Neuron (in vitro differentiated cells): Measurements from ENCODE around the gene B3GALT2.

Experiments used
- H2AFZ ChIP-seq: one replicate; pipeline ENCODE4 v1.6.1; 2013; ENCODE audit warnings: low read depth, mild to moderate bottlenecking, inconsistent platforms, low read length, moderate library complexity
- H3K27me3 ChIP-seq: one replicate; pipeline ENCODE4 v1.6.1; 2013; ENCODE audit warnings: low read length; ENCODE audit not compliant: insufficient read depth
- H3K36me3 ChIP-seq: one replicate; pipeline ENCODE4 v1.6.1; 2013; ENCODE audit warnings: low read length; ENCODE audit not compliant: insufficient read depth
- H3K4me1 ChIP-seq: one replicate; pipeline ENCODE4 v1.6.1; 2013; ENCODE audit warnings: low read length; ENCODE audit not compliant: insufficient read depth
- H3K4me3 ChIP-seq: 2 replicates; pipeline ENCODE4 v1.5.1; 2013; ENCODE audit warnings: mild to moderate bottlenecking, low read length, moderate library complexity
- H3K9me3 ChIP-seq: one replicate; pipeline ENCODE4 v1.6.1; 2013; ENCODE audit warnings: low read length

B3GALT2 gene

DNA sequence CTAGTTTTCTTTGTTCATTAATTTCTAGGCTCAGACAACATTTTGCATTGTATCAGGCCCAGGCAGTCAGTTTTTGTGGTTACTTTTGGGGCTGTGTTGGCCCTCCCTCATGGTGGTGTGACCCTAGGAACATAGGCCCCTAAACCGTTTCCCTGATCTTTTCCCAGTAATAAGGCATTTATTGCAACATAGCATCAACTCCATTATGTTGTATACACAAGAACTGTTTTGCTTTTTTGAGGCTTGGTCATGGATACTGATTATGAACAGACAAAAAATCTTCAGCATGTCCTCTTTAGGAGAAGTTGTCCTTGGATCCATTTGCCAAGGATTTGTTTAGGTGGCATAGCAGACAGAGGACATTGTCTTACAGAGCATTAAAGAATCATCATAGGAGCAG lies 10.3 kb downstream of the B3GALT2 start:
- H3K4me1 ChIP-seq: peaks cover 2% of the 10 kb centered on the region
- peaks cover 10% of the 10 kb centered on the region for H3K9me3 ChIP-seq
- no peak overlapping the region for H2AFZ ChIP-seq
- H3K4me3 ChIP-seq: no peak overlapping the region
- no peaks in the 10 kb centered on the region for H3K27me3 ChIP-seq
- peaks cover 23% of the 10 kb centered on the region for H3K36me3 ChIP-seq

DNA sequence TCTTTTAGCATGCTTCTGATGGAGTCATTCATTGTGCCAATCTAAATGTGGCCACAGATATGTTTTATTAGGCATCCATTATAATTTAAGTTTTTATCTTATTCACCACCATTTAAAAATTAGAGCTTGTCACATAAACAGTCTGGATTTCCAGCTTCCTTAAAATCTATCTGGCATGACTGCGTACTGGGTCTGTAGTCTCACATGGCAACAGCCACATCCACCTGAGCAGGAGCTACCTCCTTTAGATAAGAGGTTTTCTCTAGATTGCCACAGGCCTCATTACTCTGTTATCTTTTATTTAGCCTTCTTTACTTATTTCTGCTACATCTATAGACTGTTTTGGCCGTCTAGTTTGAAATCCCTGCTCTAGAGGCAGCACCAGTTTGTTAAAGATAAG lies 29.1 kb downstream of the B3GALT2 start:
- Histone ChIP-seq H3K4me3 (no peak overlapping the region), H3K4me1 (no peaks in the 10 kb centered on the region), H3K36me3 (peaks cover 22% of the 10 kb centered on the region), H3K9me3 (no peaks in the 10 kb centered on the region), H2AFZ (no peak overlapping the region), H3K27me3 (no peaks in the 10 kb centered on the region)

DNA sequence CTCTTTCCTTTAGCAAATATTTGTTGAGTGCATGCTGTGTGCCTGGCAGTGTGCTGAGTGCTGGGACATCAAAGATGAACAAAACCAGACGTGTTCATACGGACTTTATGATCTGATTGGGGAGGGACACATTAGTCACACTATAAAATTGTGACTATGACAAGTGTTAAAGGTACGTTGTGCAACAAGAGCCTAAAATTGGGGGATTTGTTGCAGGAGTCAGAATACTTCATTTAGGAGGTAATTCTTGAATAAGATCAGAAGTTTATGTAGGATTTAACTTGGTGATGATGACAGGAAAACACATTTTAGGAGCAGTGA lies 29.6 kb downstream of the B3GALT2 start:
- Histone ChIP-seq H3K9me3 (no peaks in the 10 kb centered on the region), H3K36me3 (peaks cover 28% of the 10 kb centered on the region), H3K4me3 (no peak overlapping the region), H2AFZ (no peak overlapping the region), H3K4me1 (no peaks in the 10 kb centered on the region), H3K27me3 (no peaks in the 10 kb centered on the region)

DNA sequence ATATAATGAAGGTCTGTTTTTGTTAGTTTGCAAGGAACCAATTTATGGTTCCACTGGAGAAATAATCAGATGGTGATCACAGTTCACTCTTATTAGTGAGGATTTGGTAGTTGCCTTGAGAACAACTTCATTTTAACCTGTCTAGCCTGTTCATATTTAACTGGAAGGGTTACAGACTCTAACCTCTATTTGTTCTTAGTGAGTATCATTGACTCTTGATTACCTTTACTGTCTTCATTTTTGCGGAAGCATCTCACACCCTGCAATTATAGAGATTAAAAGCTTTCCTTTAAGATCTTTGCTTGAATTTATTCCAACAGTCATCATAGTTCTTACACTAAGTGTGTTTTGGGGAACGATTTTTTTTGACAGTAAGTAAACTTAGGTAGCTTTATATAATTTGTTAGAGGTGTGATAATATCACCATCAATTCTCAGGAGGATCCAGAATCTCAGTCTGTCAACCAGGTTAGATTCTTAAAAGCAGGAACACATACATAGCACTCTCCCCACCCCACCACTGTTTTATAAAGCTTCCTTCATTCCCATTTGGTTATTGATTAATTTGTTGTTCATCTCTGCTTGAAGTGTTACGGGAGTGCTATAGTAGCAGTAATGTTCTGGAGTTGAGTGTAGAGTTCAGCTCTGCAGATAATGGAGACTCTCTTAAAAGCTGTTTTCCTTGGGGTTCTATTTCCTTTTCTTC lies 30.1 kb downstream of the B3GALT2 start:
- H3K4me3 ChIP-seq: no peak overlapping the region
- H2AFZ ChIP-seq: no peak overlapping the region
- no peaks in the 10 kb centered on the region for H3K4me1 ChIP-seq
- peaks cover 32% of the 10 kb centered on the region for H3K36me3 ChIP-seq
- no peaks in the 10 kb centered on the region for H3K27me3 ChIP-seq
- H3K9me3 ChIP-seq: no peaks in the 10 kb centered on the region

DNA sequence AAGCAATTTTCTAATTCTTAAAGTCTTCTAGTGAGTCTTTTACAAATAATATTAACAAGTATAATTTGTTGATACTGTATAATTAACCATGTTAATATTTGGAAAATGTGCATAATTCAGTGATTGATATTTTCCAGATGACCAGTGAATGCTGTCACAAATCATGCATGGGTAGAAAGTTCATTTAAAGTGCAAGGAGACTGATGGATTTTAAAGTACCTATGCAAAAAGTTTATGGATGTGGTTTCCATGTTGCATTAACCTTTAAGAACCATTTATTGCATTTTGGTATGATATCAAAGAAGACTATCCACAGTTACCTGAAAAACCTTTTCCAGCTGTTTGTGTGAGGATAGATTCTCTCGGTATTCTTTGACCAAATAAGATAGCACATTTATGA lies 41.4 kb downstream of the B3GALT2 start:
- H3K36me3 ChIP-seq: peaks cover 61% of the 10 kb centered on the region
- H2AFZ ChIP-seq: no peak overlapping the region

DNA sequence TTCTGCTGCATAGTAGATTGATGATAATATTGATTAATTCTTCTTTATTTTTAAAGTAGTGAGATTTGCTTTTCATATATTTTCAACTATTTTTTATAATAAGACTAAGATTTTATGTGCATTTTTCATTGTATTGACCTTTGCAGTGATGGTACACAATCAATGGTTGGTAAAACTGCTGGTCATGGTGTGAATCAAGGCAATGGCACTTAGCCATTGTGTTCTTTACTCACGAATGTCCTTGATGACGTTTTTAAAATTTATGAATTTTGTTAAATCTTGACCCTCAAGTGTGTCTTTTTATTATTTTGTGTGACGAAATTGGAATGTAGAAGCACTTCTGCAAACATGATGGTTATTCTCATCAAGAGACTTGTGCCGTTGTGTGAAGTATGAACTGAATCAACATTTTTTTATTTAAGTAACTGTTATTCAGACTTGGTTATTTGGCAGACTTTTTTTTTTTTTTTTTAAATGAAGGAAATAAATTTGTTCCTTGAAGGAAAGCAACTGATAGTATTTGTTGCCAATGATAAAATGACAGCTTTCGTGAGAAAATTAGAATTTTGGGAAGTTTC lies 42.0 kb downstream of the B3GALT2 start:
- Histone ChIP-seq H3K27me3 (no peaks in the 10 kb centered on the region), H2AFZ (no peak overlapping the region), H3K4me1 (no peaks in the 10 kb centered on the region), H3K36me3 (peaks cover 63% of the 10 kb centered on the region), H3K9me3 (peaks cover 3% of the 10 kb centered on the region), H3K4me3 (no peak overlapping the region)

More for the DNA sequence above, 41.4 kb downstream of the B3GALT2 start:
- H3K4me1 ChIP-seq: no peaks in the 10 kb centered on the region
- H3K4me3 ChIP-seq: no peak overlapping the region
- no peaks in the 10 kb centered on the region for H3K27me3 ChIP-seq
- H3K9me3 ChIP-seq: peaks cover 3% of the 10 kb centered on the region

DNA sequence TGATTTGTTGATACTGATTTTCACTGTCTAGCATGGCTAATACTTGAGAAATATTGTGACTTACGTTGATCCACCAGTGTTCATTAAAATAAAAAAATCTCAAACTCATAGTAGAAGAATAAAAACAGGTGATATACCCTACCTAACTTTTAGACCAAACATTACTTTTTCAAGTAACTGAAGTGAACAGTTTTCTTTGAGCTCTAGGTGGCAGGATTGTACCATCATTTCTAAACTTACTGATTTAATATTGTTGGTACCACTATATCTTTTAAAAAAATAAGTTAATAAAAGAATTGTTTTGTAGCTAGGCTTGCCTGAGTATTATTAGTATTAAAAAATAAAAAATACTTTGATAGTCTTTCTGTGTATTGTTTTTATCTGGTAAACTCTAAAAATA lies 43.1 kb downstream of the B3GALT2 start:
- Histone ChIP-seq H3K4me1 (no peaks in the 10 kb centered on the region), H3K9me3 (peaks cover 3% of the 10 kb centered on the region), H3K36me3 (peaks cover 66% of the 10 kb centered on the region), H2AFZ (no peak overlapping the region), H3K4me3 (no peak overlapping the region), H3K27me3 (no peaks in the 10 kb centered on the region)

DNA sequence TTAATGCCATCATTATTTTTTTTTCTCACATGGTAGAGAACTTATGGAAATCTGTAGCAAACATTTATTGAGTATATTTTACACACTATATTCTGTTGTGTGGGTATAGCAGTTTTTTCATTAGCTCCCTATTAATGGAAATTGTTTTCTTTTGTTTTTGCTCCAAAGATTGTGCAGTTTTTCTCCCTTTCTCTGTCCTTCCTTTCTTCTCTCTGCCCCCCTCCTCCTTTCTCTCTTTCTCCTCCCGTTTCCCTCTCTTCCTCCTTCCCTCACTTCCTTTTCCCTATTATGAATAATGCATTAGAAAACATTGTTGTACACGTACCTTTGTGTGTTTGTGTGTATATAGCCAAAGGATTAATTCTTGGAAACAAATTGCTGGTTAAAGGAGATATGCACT lies 44.0 kb downstream of the B3GALT2 start:
- Histone ChIP-seq H3K4me3 (no peak overlapping the region), H3K27me3 (no peaks in the 10 kb centered on the region), H3K36me3 (peaks cover 67% of the 10 kb centered on the region), H3K9me3 (peaks cover 3% of the 10 kb centered on the region), H2AFZ (no peak overlapping the region), H3K4me1 (no peaks in the 10 kb centered on the region)

DNA sequence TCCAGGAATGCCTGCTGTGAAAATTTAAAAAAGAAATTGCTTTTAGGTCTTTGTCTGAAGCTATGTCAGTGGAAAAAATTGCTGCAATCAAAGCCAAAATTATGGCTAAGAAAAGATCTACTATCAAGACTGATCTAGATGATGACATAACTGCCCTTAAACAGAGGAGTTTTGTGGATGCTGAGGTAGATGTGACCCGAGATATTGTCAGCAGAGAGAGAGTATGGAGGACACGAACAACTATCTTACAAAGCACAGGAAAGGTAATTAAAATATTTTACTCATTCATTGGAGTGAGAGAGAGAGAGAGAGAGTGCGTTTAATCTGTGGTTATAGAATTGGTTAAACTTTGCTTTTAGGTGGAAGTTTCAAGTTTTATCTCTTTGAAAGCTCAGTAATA lies 44.6 kb downstream of the B3GALT2 start:
- peaks cover 70% of the 10 kb centered on the region for H3K36me3 ChIP-seq
- H3K27me3 ChIP-seq: no peaks in the 10 kb centered on the region
- H3K4me3 ChIP-seq: no peak overlapping the region
- H3K9me3 ChIP-seq: peaks cover 3% of the 10 kb centered on the region
- H2AFZ ChIP-seq: no peak overlapping the region
- no peaks in the 10 kb centered on the region for H3K4me1 ChIP-seq

DNA sequence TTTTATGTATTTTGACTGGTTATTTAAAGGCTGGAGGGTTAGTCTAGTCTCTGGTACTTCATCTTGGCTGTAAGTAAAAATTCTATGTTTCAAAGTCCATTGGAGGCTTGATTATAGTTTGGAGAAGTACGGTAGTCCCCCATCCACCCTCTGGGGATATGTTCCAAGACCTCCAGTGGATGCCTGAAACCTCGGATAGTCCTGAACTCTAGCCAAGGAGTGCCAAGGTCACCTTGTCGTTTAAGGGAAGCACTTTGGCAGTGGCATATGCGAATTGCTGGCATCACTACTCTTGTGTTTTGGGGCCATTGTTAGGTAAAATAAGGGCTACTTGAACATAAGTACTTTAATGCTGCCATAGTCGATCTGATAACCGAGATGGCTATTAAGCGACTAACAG lies 46.2 kb downstream of the B3GALT2 start:
- Histone ChIP-seq H3K4me1 (no peaks in the 10 kb centered on the region), H3K36me3 (peaks cover 74% of the 10 kb centered on the region), H2AFZ (no peak overlapping the region), H3K4me3 (no peak overlapping the region), H3K27me3 (no peaks in the 10 kb centered on the region), H3K9me3 (peaks cover 5% of the 10 kb centered on the region)

DNA sequence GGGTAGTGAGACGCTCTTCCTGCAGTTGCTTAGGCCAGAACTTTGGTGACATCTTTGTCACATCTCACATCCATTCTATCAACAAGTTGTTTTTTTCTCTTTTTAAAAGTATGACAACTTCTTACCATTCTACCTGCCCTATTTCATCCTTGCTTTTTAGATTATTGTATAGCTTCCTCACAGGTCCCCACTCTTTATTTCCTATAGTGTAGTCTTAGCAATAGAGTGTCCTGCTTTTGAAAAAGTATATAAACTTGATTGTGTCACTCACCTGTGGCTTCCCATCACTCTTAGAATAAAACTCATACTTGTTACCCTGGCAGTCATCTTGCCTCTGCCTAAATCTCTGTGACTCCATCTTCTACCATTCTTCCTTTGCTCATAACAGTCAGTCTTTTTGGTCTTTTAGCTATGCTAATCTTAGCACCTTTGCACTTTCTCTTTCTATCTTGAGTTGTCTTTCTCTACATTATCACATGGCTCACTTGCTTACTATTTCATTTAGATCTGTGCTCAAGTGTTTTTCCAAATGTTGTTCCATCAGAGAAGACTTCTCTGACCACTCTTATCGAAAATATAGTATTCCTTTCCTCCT lies 55.0 kb downstream of the B3GALT2 start:
- Histone ChIP-seq H3K4me1 (no peaks in the 10 kb centered on the region), H2AFZ (no peak overlapping the region), H3K36me3 (peaks cover 71% of the 10 kb centered on the region), H3K27me3 (no peaks in the 10 kb centered on the region), H3K9me3 (peaks cover 1% of the 10 kb centered on the region), H3K4me3 (no peak overlapping the region)
